Measurements from ENCODE around the gene KATNB1.

Gene KATNB1

GRCh38 chr16:57735755-57736418, at the start of gene KATNB1:
KATNB1 (plus strand) TSS chr16:57735770; CDS start chr16:57737244, 1,474 bp downstream.
- no peak for DNase-seq

- no peak for DNase-seq
These were observed 49.0 kb upstream of the KATNB1 start for GRCh38 chr16:57686577-57686976.

- DNase-seq: no peak
These were observed 48.1 kb upstream of the KATNB1 start for GRCh38 chr16:57687363-57687929.

GRCh38 chr16:57688487-57688986, 47.0 kb upstream of the KATNB1 start:
- no peak for DNase-seq

GRCh38 chr16:57688987-57689761, 46.4 kb upstream of the KATNB1 start:
- DNase-seq: no peak

- no peak for DNase-seq
These were observed 45.6 kb upstream of the KATNB1 start for GRCh38 chr16:57689762-57690558.

- no peak for DNase-seq
These were observed 44.6 kb upstream of the KATNB1 start for GRCh38 chr16:57690782-57691471.

- no peak for DNase-seq
These were observed 42.9 kb upstream of the KATNB1 start for GRCh38 chr16:57692636-57693035.

GRCh38 chr16:57693550-57693949, 42.0 kb upstream of the KATNB1 start:
- no peak for DNase-seq

- DNase-seq: no peak
These were observed 41.3 kb upstream of the KATNB1 start for GRCh38 chr16:57694231-57694724.

- DNase-seq: no peak
These were observed 40.6 kb upstream of the KATNB1 start, which contains the start of gene DRC7 for GRCh38 chr16:57694725-57695679. DRC7 (plus strand) TSS chr16:57694806; CDS start chr16:57697950, 3,144 bp downstream.

- no peak for DNase-seq
These were observed 39.9 kb upstream of the KATNB1 start for GRCh38 chr16:57695680-57696069.

GRCh38 chr16:57696240-57696639, 39.3 kb upstream of the KATNB1 start:
- DNase-seq: no peak

- DNase-seq: no peak
These were observed 37.6 kb upstream of the KATNB1 start for GRCh38 chr16:57697896-57698537.

- no peak for DNase-seq
These were observed 36.7 kb upstream of the KATNB1 start for GRCh38 chr16:57698812-57699405.

GRCh38 chr16:57699481-57699880, 36.1 kb upstream of the KATNB1 start:
- no peak for DNase-seq

GRCh38 chr16:57699899-57700298, 35.7 kb upstream of the KATNB1 start:
- no peak for DNase-seq

- DNase-seq: no peak
These were observed 34.6 kb upstream of the KATNB1 start for GRCh38 chr16:57700781-57701551.

GRCh38 chr16:57701759-57702371, 33.7 kb upstream of the KATNB1 start:
- no peak for DNase-seq

Data from amniotic stem cell (primary cell).